Gastroesophageal sphincter (tissue), 4 donors: Measurements from ENCODE around the gene CNPY4. TPM values are rescaled to one million over a fixed set of nuclear protein-coding genes. Genes with fewer than 3 reads are reported as not detected.
A peak's percentile ranks its signal among the peaks of the same experiment; 100 is the strongest.

ENCODE experiments used
- ATAC-seq: fragments of 150-250 bp; one replicate; pipeline ENCODE4 v1.9.1; 2016; ENCODE audit warnings: mild to moderate bottlenecking, moderate library complexity
- H3K27ac ChIP-seq, 4 donors: fragments of 200-600 bp; sonication (generic) in 3 of 4; 1 replicate in 3 of 4; 2 replicates in 1 of 4; pipeline ENCODE4 v1.5.1; 2016 to 2019
- H3K27me3 ChIP-seq: fragments of 200-600 bp; sonication (generic); one replicate; pipeline ENCODE4 v1.5.1; 2019
- H3K36me3 ChIP-seq, 2 donors: fragments of 200-600 bp; sonication (generic); one replicate each; pipeline ENCODE4 v1.5.1; 2019; ENCODE audit warnings: control low read depth in 1 of 2
- H3K4me1 ChIP-seq, 3 donors: fragments of 200-600 bp; sonication (generic); 1 replicate in 2 of 3; 2 replicates in 1 of 3; pipeline ENCODE4 v1.5.1; 2016 to 2019; ENCODE audit warnings: control low read depth in 2 of 3
- H3K4me3 ChIP-seq, 2 donors: fragments of 200-600 bp; sonication (generic); one replicate each; pipeline ENCODE4 v1.5.1; 2019; ENCODE audit warnings: mild to moderate bottlenecking in 1 of 2, moderate library complexity in 1 of 2
- H3K9me3 ChIP-seq, 3 donors: fragments of 200-600 bp; sonication (generic); one replicate each; pipeline ENCODE4 v1.5.1; 2017 to 2019; ENCODE audit warnings: control low read depth in 2 of 3
- CTCF ChIP-seq, 4 experiments: fragments of 200-600 bp in 2 of 4; fragments of 450-650 bp in 2 of 4; sonication (generic) in 1 of 4; IDR thresholded peaks; one replicate each; pipeline ENCODE4 v1.5.1; 2017 to 2019; ENCODE audit warnings: antibody characterized with exemption in 4 of 4, mild to moderate bottlenecking in 2 of 4, moderate library complexity in 2 of 4
- EP300 ChIP-seq: sonication (generic); formaldehyde crosslinking; IDR thresholded peaks from one replicate; pipeline ENCODE4 v1.6.1; 2017; ENCODE audit warnings: antibody characterized with exemption, mild to moderate bottlenecking
- POLR2A ChIP-seq, 2 donors: fragments of 450-650 bp; IDR thresholded peaks; one replicate each; pipeline ENCODE4 v1.6.1; 2017; ENCODE audit warnings: antibody characterized with exemption in 2 of 2, mild to moderate bottlenecking in 2 of 2, moderate library complexity in 1 of 2
- POLR2AphosphoS5 ChIP-seq: sonication (generic); formaldehyde crosslinking; IDR thresholded peaks from one replicate; pipeline ENCODE4 v1.6.1; 2017; ENCODE audit warnings: antibody characterized with exemption
- WGBS, 2 donors: methylation state at CpG; one replicate each; pipeline ENCODE4 v1.1.5; 2018; ENCODE audit warnings: low coverage in 1 of 2; 5-methylcytosine and 5-hydroxymethylcytosine counted together
- total RNA-seq, 4 donors: library from RNA; depleted of rRNA; stranded (reverse); fragments of >200 nt; gene quantifications; one replicate each; pipeline ENCODE4 v1.1.0, GENCODE V29; 2016

Gene CNPY4
- total RNA-seq, 4 donors from 2014 or later = 13.0 to 21.0 (median 14.8) TPM

GRCh38 chr7:100102950-100103840, 16.2 kb upstream of the CNPY4 start:
- no peak for TF ChIP-seq POLR2AphosphoS5
- TF ChIP-seq EP300 = no peak
- TF ChIP-seq CTCF (IDR thresholded peaks at IDR 0.05) = no peak
- no peak for TF ChIP-seq POLR2A (IDR thresholded peaks at IDR 0.05)
- no peak for ATAC-seq
- Histone ChIP-seq H3K4me1 (peaks cover 0 to 40% (median 13%) of the 10 kb centered on the region in 3 donors), H3K4me3 (no peak overlapping the region), H3K9me3 (no peaks in the 10 kb centered on the region), H3K27ac (peak overlapping the region in 2 of 4 donors; percentile 9 to 93), H3K36me3 (peaks cover 0 to 71% of the 10 kb centered on the region in 2 donors), H3K27me3 (no peaks in the 10 kb centered on the region)
- 66 to 70% methylated on average over 4 to 7 of the region's 17 CpGs for WGBS, 2 donors

GRCh38 chr7:100105534-100105933, 13.9 kb upstream of the CNPY4 start:
- Histone ChIP-seq H3K4me3 (no peak overlapping the region), H3K9me3 (no peaks in the 10 kb centered on the region), H3K4me1 (peaks cover 0 to 20% (median 6%) of the 10 kb centered on the region in 3 donors), H3K27ac (no peak overlapping the region), H3K27me3 (no peaks in the 10 kb centered on the region), H3K36me3 (peaks cover 0 to 80% of the 10 kb centered on the region in 2 donors)
- WGBS, 2 donors = 80% methylated on average over 3 of the region's 4 CpGs; no CpG with 5 or more reads in 1 of the 2 donors
- ATAC-seq = no peak
- no peak for TF ChIP-seq POLR2AphosphoS5
- no peak for TF ChIP-seq EP300
- no peak for TF ChIP-seq POLR2A (IDR thresholded peaks at IDR 0.05)
- TF ChIP-seq CTCF (IDR thresholded peaks at IDR 0.05) = no peak

- Histone ChIP-seq H3K4me3 (no peak overlapping the region), H3K9me3 (no peaks in the 10 kb centered on the region), H3K27me3 (no peaks in the 10 kb centered on the region), H3K4me1 (peaks cover 0 to 15% (median 6%) of the 10 kb centered on the region in 3 donors), H3K36me3 (peaks cover 0 to 91% of the 10 kb centered on the region in 2 donors), H3K27ac (no peak overlapping the region)
- TF ChIP-seq POLR2AphosphoS5 (no peak), CTCF (IDR thresholded peaks at IDR 0.05) (no peak), EP300 (no peak), POLR2A (IDR thresholded peaks at IDR 0.05) (no peak)
- WGBS, 2 donors = no CpG with 5 or more reads among the region's 17 CpGs
- ATAC-seq = no peak
These were observed 12.8 kb upstream of the CNPY4 start for GRCh38 chr7:100106633-100107032.

- Histone ChIP-seq H3K27ac (no peak overlapping the region), H3K4me3 (no peak overlapping the region), H3K4me1 (peaks cover 0 to 12% (median 5%) of the 10 kb centered on the region in 3 donors), H3K27me3 (no peaks in the 10 kb centered on the region), H3K36me3 (peaks cover 0 to 97% of the 10 kb centered on the region in 2 donors), H3K9me3 (no peaks in the 10 kb centered on the region)
- TF ChIP-seq POLR2A (IDR thresholded peaks at IDR 0.05) (no peak), EP300 (no peak), POLR2AphosphoS5 (no peak), CTCF (IDR thresholded peaks at IDR 0.05) (no peak)
- no peak for ATAC-seq
- WGBS, 2 donors = 81 to 91% methylated on average over 6 to 12 of the region's 25 CpGs
These were observed 12.2 kb upstream of the CNPY4 start for GRCh38 chr7:100107125-100107737.
